H9 (cell line): ENCODE data around the gene PCBP2. TPM values are rescaled to one million over a fixed set of nuclear protein-coding genes. Genes with fewer than 3 reads are reported as not detected.

Source experiments
- DNase-seq: peaks from one replicate; pipeline ENCODE4 v3.0.0-alpha.2; 2017
- H2AFZ ChIP-seq: one replicate; pipeline ENCODE4 v1.6.1; 2013; ENCODE audit warnings: mild to moderate bottlenecking, low read length, control low read depth, moderate library complexity
- H2AK5ac ChIP-seq: 2 replicates; pipeline ENCODE4 v1.6.1; 2013; ENCODE audit warnings: low read length, control low read depth, mixed read lengths; ENCODE audit not compliant: insufficient read length
- H2BK120ac ChIP-seq: one replicate; pipeline ENCODE4 v1.6.1; 2013; ENCODE audit warnings: low read depth, mild to moderate bottlenecking, low read length, control low read depth, inconsistent platforms; ENCODE audit not compliant: poor library complexity, severe bottlenecking
- H2BK12ac ChIP-seq: 2 replicates; pipeline ENCODE4 v1.6.1; 2013; ENCODE audit warnings: low read length, control low read depth, mixed read lengths, low read depth; ENCODE audit not compliant: insufficient read length
- H2BK15ac ChIP-seq: 2 replicates; pipeline ENCODE4 v1.6.1; 2013; ENCODE audit warnings: low read depth, low read length, control low read depth
- H2BK20ac ChIP-seq: one replicate; pipeline ENCODE4 v1.6.1; 2013; ENCODE audit warnings: low read depth, mild to moderate bottlenecking, low read length, control low read depth, inconsistent platforms; ENCODE audit not compliant: poor library complexity, severe bottlenecking
- H2BK5ac ChIP-seq: 2 replicates; pipeline ENCODE4 v1.6.1; 2013; ENCODE audit warnings: low read length, control low read depth, mixed read lengths; ENCODE audit not compliant: insufficient read length
- H3K14ac ChIP-seq: 2 replicates; pipeline ENCODE4 v1.6.1; 2013; ENCODE audit warnings: low read length, control low read depth; ENCODE audit not compliant: insufficient read depth
- H3K18ac ChIP-seq: 2 replicates; pipeline ENCODE4 v1.6.1; 2013; ENCODE audit warnings: low read depth, mild to moderate bottlenecking, mixed read lengths, low read length, control low read depth; ENCODE audit not compliant: insufficient read length
- H3K23ac ChIP-seq: 2 replicates; pipeline ENCODE4 v1.6.1; 2013; ENCODE audit warnings: low read length, control low read depth, mixed read lengths, low read depth; ENCODE audit not compliant: insufficient read length
- H3K23me2 ChIP-seq: 2 replicates; pipeline ENCODE4 v1.6.1; 2013; ENCODE audit warnings: low read depth, mild to moderate bottlenecking, mixed read lengths, low read length, control low read depth; ENCODE audit not compliant: insufficient read length, poor library complexity, severe bottlenecking
- H3K27ac ChIP-seq: 2 replicates; pipeline ENCODE4 v1.5.1; 2013; ENCODE audit warnings: low read length, control low read depth, mixed read lengths, low read depth; ENCODE audit not compliant: insufficient read length
- H3K27me3 ChIP-seq: 2 replicates; pipeline ENCODE4 v1.6.1; 2013; ENCODE audit warnings: low read length, control low read depth, inconsistent platforms; ENCODE audit not compliant: insufficient read depth
- H3K4ac ChIP-seq: 2 replicates; pipeline ENCODE4 v1.6.1; 2013; ENCODE audit warnings: low read depth, mild to moderate bottlenecking, control low read depth, inconsistent platforms, low read length, moderate library complexity
- H3K4me1 ChIP-seq: 2 replicates; pipeline ENCODE4 v1.6.1; 2013; ENCODE audit warnings: low read length, control low read depth, inconsistent platforms; ENCODE audit not compliant: insufficient read depth
- H3K4me2 ChIP-seq: 2 replicates; pipeline ENCODE4 v1.6.1; 2013; ENCODE audit warnings: low read length, control low read depth, mixed read lengths; ENCODE audit not compliant: insufficient read length, insufficient read depth
- H3K56ac ChIP-seq: 2 replicates; pipeline ENCODE4 v1.6.1; 2013; ENCODE audit warnings: low read depth, mild to moderate bottlenecking, mixed read lengths, low read length, control low read depth; ENCODE audit not compliant: insufficient read length
- H3K79me1 ChIP-seq: 2 replicates; pipeline ENCODE4 v1.6.1; 2013; ENCODE audit warnings: low read depth, mild to moderate bottlenecking, moderate library complexity, low read length, control low read depth, inconsistent platforms; ENCODE audit not compliant: insufficient read depth, poor library complexity, severe bottlenecking
- H3K79me2 ChIP-seq: 2 replicates; pipeline ENCODE4 v1.6.1; 2013; ENCODE audit warnings: low read length, control low read depth, inconsistent platforms; ENCODE audit not compliant: insufficient read depth
- H3K9ac ChIP-seq: 2 replicates; pipeline ENCODE4 v1.6.1; 2013; ENCODE audit warnings: low read length, control low read depth, mixed read lengths; ENCODE audit not compliant: insufficient read length; ENCODE audit errors: extremely low read depth
- H3K9me3 ChIP-seq: one replicate; pipeline ENCODE4 v1.6.1; 2013; ENCODE audit warnings: low read depth, low read length, inconsistent platforms; ENCODE audit not compliant: control insufficient read depth
- H3T11ph ChIP-seq: one replicate; pipeline ENCODE4 v1.6.1; 2013; ENCODE audit warnings: mild to moderate bottlenecking, low read length, control low read depth, inconsistent platforms
- H4K20me1 ChIP-seq: one replicate; pipeline ENCODE4 v1.6.1; 2013; ENCODE audit not compliant: control insufficient read depth, insufficient read length, insufficient read depth
- H4K5ac ChIP-seq: 2 replicates; pipeline ENCODE4 v1.6.1; 2013; ENCODE audit warnings: low read depth, mild to moderate bottlenecking, mixed read lengths, low read length, control low read depth; ENCODE audit not compliant: insufficient read length
- H4K8ac ChIP-seq: replicated peaks from 2 replicates; pipeline ENCODE4 v1.6.1; 2013; ENCODE audit warnings: low read length, control low read depth, mixed read lengths, low read depth; ENCODE audit not compliant: insufficient read length
- H4K91ac ChIP-seq: 2 replicates; pipeline ENCODE4 v1.6.1; 2013; ENCODE audit warnings: low read depth, mild to moderate bottlenecking, moderate library complexity, mixed read lengths, low read length, control low read depth; ENCODE audit not compliant: insufficient read length
- H3K27ac Mint-ChIP-seq, 3 experiments: 2 replicates in 2 of 3; 3 replicates in 1 of 3; pipeline ENCODE4 v1.8.0; 2020 to 2021; ENCODE audit warnings: mixed read lengths in 3 of 3, mild to moderate bottlenecking in 1 of 3, moderate library complexity in 1 of 3
- H3K27me3 Mint-ChIP-seq: 2 replicates; pipeline ENCODE4 v1.8.0; 2021; ENCODE audit warnings: low read depth, mild to moderate bottlenecking, moderate library complexity, mixed read lengths
- H3K36me3 Mint-ChIP-seq, 3 experiments: 2 replicates in 2 of 3; 3 replicates in 1 of 3; pipeline ENCODE4 v1.8.0; 2020 to 2021; ENCODE audit warnings: low read depth in 3 of 3, mixed read lengths in 3 of 3; ENCODE audit not compliant: insufficient read depth in 1 of 3
- H3K4me1 Mint-ChIP-seq, 2 experiments: 2 replicates each; pipeline ENCODE4 v1.8.0; 2020; ENCODE audit warnings: mixed read lengths in 2 of 2
- H3K4me3 Mint-ChIP-seq, 2 experiments: 2 replicates in 1 of 2; 3 replicates in 1 of 2; pipeline ENCODE4 v1.8.0; 2020 to 2021; ENCODE audit warnings: mild to moderate bottlenecking in 2 of 2, mixed read lengths in 2 of 2, moderate library complexity in 1 of 2
- H3K9me3 Mint-ChIP-seq, 2 experiments: 2 replicates in 1 of 2; 3 replicates in 1 of 2; pipeline ENCODE4 v1.8.0; 2020; ENCODE audit warnings: mild to moderate bottlenecking in 2 of 2, mixed read lengths in 2 of 2, moderate library complexity in 1 of 2
- WGBS: extraction: QIAGEN DNeasy Blood & Tissue Kit; methylation state at CpG from one replicate; pipeline ENCODE4 v1.1.7; 2013; ENCODE audit warnings: missing lambda C conversion rate, low lambda C conversion rate, mixed read lengths; ENCODE audit not compliant: insufficient read length; ENCODE audit errors: extremely low coverage; 5-methylcytosine and 5-hydroxymethylcytosine counted together
- total RNA-seq: library from RNA; stranded (reverse); gene quantifications from 2 replicates; pipeline ENCODE4 v1.2.1, GENCODE V29; 2021
- TF ChIP-seq, protein P1 (sequence below): fragments of 200-600 bp; sonication (generic); conservative IDR thresholded peaks from 3 replicates; pipeline ENCODE4 v1.8.0; 2021; ENCODE audit warnings: antibody characterized with exemption, mild to moderate bottlenecking

The PCBP2 gene
- total RNA-seq, 1 experiment from 2014 or later, result 1,207 TPM

DNA sequence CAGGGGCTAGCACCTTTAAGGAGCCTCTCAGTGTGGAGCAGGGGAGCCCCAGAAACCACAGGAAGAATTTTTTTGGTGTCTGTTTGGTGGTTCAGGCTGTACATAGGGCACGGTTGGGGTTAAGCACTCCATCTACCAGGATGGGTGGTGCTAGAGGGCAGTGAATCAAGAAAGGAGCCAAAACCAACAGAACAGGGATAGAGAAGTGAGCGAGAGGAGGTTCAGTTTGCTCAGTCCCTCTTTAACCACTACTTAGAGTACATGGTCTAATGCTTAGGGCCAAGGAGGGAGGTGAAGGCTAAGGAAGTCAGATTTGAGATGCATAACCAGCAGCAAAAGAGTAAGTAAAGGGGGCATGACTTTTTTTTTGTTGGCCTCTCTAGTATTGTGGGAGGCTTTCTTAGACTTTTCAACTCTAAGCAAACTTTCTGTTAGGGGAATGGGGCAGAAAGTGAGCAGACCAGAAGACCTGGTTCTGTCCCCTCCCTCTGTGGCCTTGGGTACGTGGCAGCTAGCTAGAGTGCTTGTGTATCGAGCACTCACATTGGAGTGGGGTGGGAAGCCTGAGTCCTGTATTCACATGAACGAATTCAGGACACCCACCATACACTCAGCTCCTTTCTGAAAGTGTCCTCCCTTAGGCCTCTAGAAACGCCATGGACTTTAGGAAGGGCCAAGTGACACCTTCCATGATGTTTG is 62.0 kb downstream of the PCBP2 start:
- Histone ChIP-seq H3K9ac (no peak overlapping the region), H3K4ac (no peak overlapping the region), H3K14ac (no peak overlapping the region), H3K27me3 (no peaks in the 10 kb centered on the region), H2BK120ac (no peak overlapping the region), H3K4me1 (no peaks in the 10 kb centered on the region; the same call in 1 of the 2 replicates), H2BK15ac (no peak overlapping the region), H3K9me3 (no peaks in the 10 kb centered on the region), H3K79me1 (no peaks in the 10 kb centered on the region), H2AK5ac (no peak overlapping the region), H2BK12ac (no peak overlapping the region), H4K91ac (no peak overlapping the region), H3T11ph (no peak overlapping the region), H3K56ac (no peak overlapping the region), H4K5ac (no peak overlapping the region), H2BK5ac (no peak overlapping the region), H2BK20ac (no peak overlapping the region), H2AFZ (no peak overlapping the region), H3K27ac (no peak overlapping the region), H3K4me2 (no peak overlapping the region), H3K23me2 (no peaks in the 10 kb centered on the region), H4K8ac (no peak overlapping the region), H3K18ac (no peak overlapping the region), H4K20me1 (no peaks in the 10 kb centered on the region), H3K79me2 (no peaks in the 10 kb centered on the region), H3K23ac (no peak overlapping the region)
- Mint-ChIP-seq H3K27ac (no peak overlapping the region; a peak in 1 of 7 replicates), H3K4me3 (no peak overlapping the region), H3K4me1 (peaks cover 0 to 10% of the 10 kb centered on the region in 2 experiments; a peak in 3 of 4 replicates), H3K9me3 (no peaks in the 10 kb centered on the region), H3K36me3 (peaks cover 3 to 22% (median 4%) of the 10 kb centered on the region in 3 experiments; a peak in 4 of 7 replicates), H3K27me3 (no peaks in the 10 kb centered on the region)
- TF ChIP-seq, protein P1, sequence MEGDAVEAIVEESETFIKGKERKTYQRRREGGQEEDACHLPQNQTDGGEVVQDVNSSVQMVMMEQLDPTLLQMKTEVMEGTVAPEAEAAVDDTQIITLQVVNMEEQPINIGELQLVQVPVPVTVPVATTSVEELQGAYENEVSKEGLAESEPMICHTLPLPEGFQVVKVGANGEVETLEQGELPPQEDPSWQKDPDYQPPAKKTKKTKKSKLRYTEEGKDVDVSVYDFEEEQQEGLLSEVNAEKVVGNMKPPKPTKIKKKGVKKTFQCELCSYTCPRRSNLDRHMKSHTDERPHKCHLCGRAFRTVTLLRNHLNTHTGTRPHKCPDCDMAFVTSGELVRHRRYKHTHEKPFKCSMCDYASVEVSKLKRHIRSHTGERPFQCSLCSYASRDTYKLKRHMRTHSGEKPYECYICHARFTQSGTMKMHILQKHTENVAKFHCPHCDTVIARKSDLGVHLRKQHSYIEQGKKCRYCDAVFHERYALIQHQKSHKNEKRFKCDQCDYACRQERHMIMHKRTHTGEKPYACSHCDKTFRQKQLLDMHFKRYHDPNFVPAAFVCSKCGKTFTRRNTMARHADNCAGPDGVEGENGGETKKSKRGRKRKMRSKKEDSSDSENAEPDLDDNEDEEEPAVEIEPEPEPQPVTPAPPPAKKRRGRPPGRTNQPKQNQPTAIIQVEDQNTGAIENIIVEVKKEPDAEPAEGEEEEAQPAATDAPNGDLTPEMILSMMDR, result no peak
- no peak for DNase-seq
- WGBS, result no CpG with 5 or more reads among the region's 6 CpGs
